HepG2 (cell line): ENCODE measurements around the gene PSMB10. TPM values are rescaled to one million over a fixed set of nuclear protein-coding genes. Genes with fewer than 3 reads are reported as not detected.
A peak's percentile ranks its signal among the peaks of the same experiment; 100 is the strongest.

Source experiments
- CSRNP1 ChIP-seq: sonication (generic); formaldehyde crosslinking; IDR thresholded peaks from 2 replicates; pipeline ENCODE4 v1.8.1; 2023; ENCODE audit warnings: mild to moderate bottlenecking, missing genetic modification reagents
- CTCF ChIP-seq: sonication (generic); formaldehyde crosslinking; IDR thresholded peaks from 2 replicates; pipeline ENCODE4 v1.5.0; 2020; ENCODE audit warnings: mild to moderate bottlenecking, missing genetic modification reagents, moderate library complexity
- FIP1L1 ChIP-seq: fragments of 200-400 bp; formaldehyde crosslinking; IDR thresholded peaks from 2 replicates; pipeline ENCODE4 v1.6.1; 2018; ENCODE audit warnings: low read depth, mild to moderate bottlenecking, low read length, moderate library complexity, borderline replicate concordance; ENCODE audit not compliant: insufficient read depth
- FOSL2 ChIP-seq: sonication (generic); formaldehyde crosslinking; IDR thresholded peaks from 2 replicates; pipeline ENCODE4 v1.4.0; 2020; ENCODE audit warnings: missing genetic modification reagents
- FOXO1 ChIP-seq: sonication (generic); formaldehyde crosslinking; IDR thresholded peaks from 2 replicates; pipeline ENCODE4 v1.4.0; 2020; ENCODE audit warnings: missing genetic modification reagents
- FOXP1 ChIP-seq, 2 experiments: fragments of 450-650 bp in 1 of 2; IDR thresholded peaks; 2 replicates each; pipeline ENCODE4 v1.6.1; 2017 to 2018; ENCODE audit warnings: antibody characterized with exemption in 1 of 2
- GPN1 ChIP-seq: sonication (generic); formaldehyde crosslinking; IDR thresholded peaks from 2 replicates; pipeline ENCODE4 v1.5.1; 2020; ENCODE audit warnings: missing genetic modification reagents, borderline replicate concordance
- PBX2 ChIP-seq: IDR thresholded peaks from 2 replicates; pipeline ENCODE4 v1.6.1; 2016; ENCODE audit warnings: control low read depth
- RFXAP ChIP-seq: sonication (generic); formaldehyde crosslinking; IDR thresholded peaks from 2 replicates; pipeline ENCODE4 v1.4.0; 2020; ENCODE audit warnings: missing genetic modification reagents, borderline replicate concordance
- SATB2 ChIP-seq: sonication (generic); formaldehyde crosslinking; IDR thresholded peaks from 2 replicates; pipeline ENCODE4 v1.5.0; 2020; ENCODE audit warnings: missing genetic modification reagents
- ZMYM2 ChIP-seq: sonication (generic); formaldehyde crosslinking; IDR thresholded peaks from 2 replicates; pipeline ENCODE4 v1.8.0; 2022; ENCODE audit warnings: mild to moderate bottlenecking, missing genetic modification reagents
- ZNF589 ChIP-seq: sonication (generic); formaldehyde crosslinking; conservative IDR thresholded peaks from 2 replicates; pipeline ENCODE4 v1.8.0; 2022; ENCODE audit warnings: mild to moderate bottlenecking, moderate library complexity, missing genetic modification reagents
- ZNF766 ChIP-seq: sonication (generic); formaldehyde crosslinking; IDR thresholded peaks from 2 replicates; pipeline ENCODE4 v1.5.0; 2020; ENCODE audit warnings: missing genetic modification reagents, borderline replicate concordance
- ZNF770 ChIP-seq: sonication (generic); formaldehyde crosslinking; IDR thresholded peaks from 2 replicates; pipeline ENCODE4 v1.5.0; 2020; ENCODE audit warnings: mild to moderate bottlenecking, missing genetic modification reagents
- ZNF800 ChIP-seq: sonication (generic); formaldehyde crosslinking; IDR thresholded peaks from 2 replicates; pipeline ENCODE4 v1.4.0; 2020; ENCODE audit warnings: missing genetic modification reagents
- ZSCAN12 ChIP-seq: sonication (generic); formaldehyde crosslinking; IDR thresholded peaks from 2 replicates; pipeline ENCODE4 v1.9.0; 2021; ENCODE audit warnings: mild to moderate bottlenecking, missing genetic modification reagents
- polyA plus RNA-seq, 8 experiments: library from polyadenylated mRNA; depleted of rRNA in 3 of 8; stranded (reverse) in 7 of 8; unstranded in 1 of 8; fragments of >200 nt; fragmentation: Illumina TruSeq in 4 of 8; extraction: Trizol in 4 of 8; gene quantifications; 2 replicates each; pipeline versions ENCODE4 v1.2.1 to v1.2.3, GENCODE V29; 2011 to 2016; ENCODE audit warnings: low read depth in 4 of 8, missing spikeins in 1 of 8, mixed read lengths in 1 of 8; ENCODE audit not compliant: insufficient read depth in 1 of 8
- total RNA-seq, 5 experiments: library from RNA; depleted of rRNA; stranded (reverse); fragments of >200 nt; fragmentation: Illumina TruSeq; extraction: Trizol; gene quantifications; 2 replicates each; pipeline ENCODE4 v1.2.3, GENCODE V29; 2016; ENCODE audit warnings: low read depth in 1 of 5
- TF ChIP-seq, protein P1 (sequence below): sonication (generic); formaldehyde crosslinking; IDR thresholded peaks from 2 replicates; pipeline ENCODE4 v1.4.0; 2020; ENCODE audit warnings: missing genetic modification reagents, borderline replicate concordance

The PSMB10 gene
- total and polyA plus RNA-seq, 2 of the 13 experiments (the other 11 are each of a cell fraction or from before 2014, with no cell fraction given), result 12.7 to 65.9 TPM

DNA sequence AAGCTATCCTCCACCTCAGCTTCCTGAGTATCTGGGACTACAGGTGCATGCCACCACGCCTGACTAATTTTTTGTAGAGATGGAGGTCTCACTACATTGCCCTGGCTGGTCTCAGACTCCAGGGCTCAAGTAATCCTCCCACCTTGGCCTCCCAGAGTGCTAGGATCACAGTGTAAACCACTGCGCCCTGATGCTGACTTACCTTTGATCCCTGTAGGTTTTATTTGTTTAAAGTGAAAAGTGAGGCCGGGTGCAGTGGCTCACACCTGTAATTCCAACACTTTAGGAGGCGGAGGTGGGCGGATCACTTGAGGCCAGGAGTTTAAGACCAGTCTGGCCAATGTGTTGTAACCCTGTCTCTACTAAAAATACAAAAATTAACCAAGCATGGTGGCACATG is 34.9 kb downstream of the PSMB10 start (continued):
- TF ChIP-seq CTCF (CRISPR knock-in tag), result no peak
- TF ChIP-seq, protein P1, sequence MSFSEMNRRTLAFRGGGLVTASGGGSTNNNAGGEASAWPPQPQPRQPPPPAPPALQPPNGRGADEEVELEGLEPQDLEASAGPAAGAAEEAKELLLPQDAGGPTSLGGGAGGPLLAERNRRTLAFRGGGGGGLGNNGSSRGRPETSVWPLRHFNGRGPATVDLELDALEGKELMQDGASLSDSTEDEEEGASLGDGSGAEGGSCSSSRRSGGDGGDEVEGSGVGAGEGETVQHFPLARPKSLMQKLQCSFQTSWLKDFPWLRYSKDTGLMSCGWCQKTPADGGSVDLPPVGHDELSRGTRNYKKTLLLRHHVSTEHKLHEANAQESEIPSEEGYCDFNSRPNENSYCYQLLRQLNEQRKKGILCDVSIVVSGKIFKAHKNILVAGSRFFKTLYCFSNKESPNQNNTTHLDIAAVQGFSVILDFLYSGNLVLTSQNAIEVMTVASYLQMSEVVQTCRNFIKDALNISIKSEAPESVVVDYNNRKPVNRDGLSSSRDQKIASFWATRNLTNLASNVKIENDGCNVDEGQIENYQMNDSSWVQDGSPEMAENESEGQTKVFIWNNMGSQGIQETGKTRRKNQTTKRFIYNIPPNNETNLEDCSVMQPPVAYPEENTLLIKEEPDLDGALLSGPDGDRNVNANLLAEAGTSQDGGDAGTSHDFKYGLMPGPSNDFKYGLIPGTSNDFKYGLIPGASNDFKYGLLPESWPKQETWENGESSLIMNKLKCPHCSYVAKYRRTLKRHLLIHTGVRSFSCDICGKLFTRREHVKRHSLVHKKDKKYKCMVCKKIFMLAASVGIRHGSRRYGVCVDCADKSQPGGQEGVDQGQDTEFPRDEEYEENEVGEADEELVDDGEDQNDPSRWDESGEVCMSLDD (CRISPR knock-in tag), result no peak
- TF ChIP-seq ZNF770 (CRISPR knock-in tag), result peak; percentile 99
- TF ChIP-seq ZNF800 (CRISPR knock-in tag), result no peak
- peak; percentile 46; the same call in 1 of the 2 replicates for TF ChIP-seq RFXAP (CRISPR knock-in tag)
- TF ChIP-seq GPN1 (CRISPR knock-in tag), result no peak
- no peak for TF ChIP-seq FOXO1
- no peak for TF ChIP-seq PBX2 (CRISPR knock-in tag)
- TF ChIP-seq FOSL2 (CRISPR knock-in tag), result no peak
- TF ChIP-seq ZMYM2 (CRISPR knock-in tag), result peak; percentile 56; the same call in 1 of the 2 replicates
- TF ChIP-seq CSRNP1, result no peak
- no peak for TF ChIP-seq FIP1L1
- no peak for TF ChIP-seq ZNF589 (CRISPR knock-in tag)
- TF ChIP-seq ZNF766, result no peak
- no peak for TF ChIP-seq ZSCAN12
- no peak for TF ChIP-seq SATB2 (CRISPR knock-in tag)
- no peak for TF ChIP-seq FOXP1 (IDR thresholded peaks at IDR 0.05)
- 0 out of 2 replicates have a peak, but pooled peaks have one; percentile 28 for TF ChIP-seq FOXP1 (CRISPR knock-in tag; IDR thresholded peaks at IDR 0.05)
